Sigmoid colon (tissue), 4 donors: Measurements from ENCODE around the gene PROSER2.

Experiments used
- CTCF ChIP-seq, 4 experiments: fragments of 450-650 bp in 3 of 4; fragments of 200-600 bp in 1 of 4; IDR thresholded peaks; one replicate each; pipeline ENCODE4 v1.5.1; 2016 to 2019; ENCODE audit warnings: antibody characterized with exemption in 4 of 4, mild to moderate bottlenecking in 3 of 4, moderate library complexity in 2 of 4
- POLR2A ChIP-seq, 2 donors: fragments of 450-650 bp; IDR thresholded peaks; one replicate each; pipeline ENCODE4 v1.6.1; 2016; ENCODE audit warnings: antibody characterized with exemption in 2 of 2, mild to moderate bottlenecking in 2 of 2, moderate library complexity in 2 of 2
- POLR2AphosphoS5 ChIP-seq, 4 donors: sonication (generic); formaldehyde crosslinking; IDR thresholded peaks; one replicate each; pipeline ENCODE4 v1.6.1; 2017; ENCODE audit warnings: antibody characterized with exemption in 4 of 4

- TF ChIP-seq CTCF (IDR thresholded peaks at IDR 0.05) (no peak), POLR2AphosphoS5 (IDR thresholded peaks at IDR 0.05) (no peak), POLR2A (IDR thresholded peaks at IDR 0.05) (no peak)
Measured at GRCh38 chr10:11835704-11836103, 12.5 kb downstream of the PROSER2 start.
